B cell (primary cell): ENCODE results near the gene WNT9A. TPM values are rescaled to one million over a fixed set of nuclear protein-coding genes. Genes with fewer than 3 reads are reported as not detected.

Experiments
- ATAC-seq: fragments of 200-7000 bp; cut with Tn5 transposase; one replicate; pipeline ENCODE4 v1.10.0; 2021; ENCODE audit warnings: low read depth, mild to moderate bottlenecking, moderate number of reproducible peaks, moderate library complexity
- CTCF ChIA-PET: fragments of 350-600 bp; sonication (Branson Sonifier 250); formaldehyde crosslinking; loops from one replicate; lab custom pipeline; 2021; ENCODE audit warnings: antibody characterized with exemption, inconsistent platforms; lab: Charles Lee
- POLR2A ChIA-PET: fragments of 350-600 bp; sonication (Branson Sonifier 250); formaldehyde crosslinking; loops from one replicate; lab custom pipeline; 2021; ENCODE audit warnings: antibody characterized with exemption; lab: Charles Lee
- DNase-seq: peaks from one replicate; pipeline ENCODE4 v3.0.0; 2013
- H2AFZ ChIP-seq: 2 replicates; pipeline ENCODE4 v1.6.1; 2012; ENCODE audit warnings: mild to moderate bottlenecking, low read depth, low read length; ENCODE audit not compliant: insufficient read depth, poor library complexity, severe bottlenecking
- H3K27ac ChIP-seq, 2 donors: 1 replicate in 1 of 2; 2 replicates in 1 of 2; pipeline ENCODE4 v1.5.1; 2012 to 2013; ENCODE audit warnings: low read length in 2 of 2, mild to moderate bottlenecking in 2 of 2, moderate library complexity in 1 of 2
- H3K27me3 ChIP-seq, 4 experiments: fragments of 200-600 bp in 1 of 4; sonication (generic) in 1 of 4; replicated peaks in 1 of 4; 1 replicate in 2 of 4; 2 replicates in 2 of 4; pipeline versions ENCODE4 v1.6.1 to v1.7.0; 2013 to 2016; ENCODE audit warnings: low read length in 3 of 4, mild to moderate bottlenecking in 2 of 4, mixed read lengths in 1 of 4, moderate library complexity in 1 of 4; ENCODE audit not compliant: insufficient read depth in 4 of 4, control insufficient read depth in 3 of 4; ENCODE audit errors: control extremely low read depth in 1 of 4
- H3K36me3 ChIP-seq, 2 experiments: replicated peaks in 1 of 2; 1 replicate in 1 of 2; 2 replicates in 1 of 2; pipeline versions ENCODE4 v1.6.1 to v1.7.1; 2013; ENCODE audit warnings: low read length in 1 of 2; ENCODE audit not compliant: insufficient read depth in 2 of 2, control insufficient read depth in 1 of 2; ENCODE audit errors: control extremely low read depth in 1 of 2, extremely low read depth in 1 of 2
- H3K4me1 ChIP-seq, 2 donors: fragments of 200-600 bp in 1 of 2; sonication (generic) in 1 of 2; 1 replicate in 1 of 2; 2 replicates in 1 of 2; pipeline versions ENCODE4 v1.5.1 to v1.6.1; 2013 to 2017; ENCODE audit warnings: low read length in 2 of 2; ENCODE audit not compliant: control insufficient read depth in 2 of 2, insufficient read depth in 2 of 2
- H3K4me2 ChIP-seq: replicated peaks from 2 replicates; pipeline ENCODE3; 2012; ENCODE audit warnings: mild to moderate bottlenecking, low read depth, low read length; ENCODE audit not compliant: poor library complexity, severe bottlenecking
- H3K4me3 ChIP-seq, 5 experiments: fragments of 200-600 bp in 1 of 5; sonication (generic) in 1 of 5; 1 replicate in 3 of 5; 2 replicates in 2 of 5; pipeline versions ENCODE4 v1.5.1 to v1.7.0; 2011 to 2016; ENCODE audit warnings: low read length in 4 of 5, mild to moderate bottlenecking in 4 of 5, low read depth in 2 of 5, control low read depth in 1 of 5, moderate library complexity in 1 of 5; ENCODE audit not compliant: insufficient read depth in 1 of 5; ENCODE audit errors: control extremely low read depth in 1 of 5, extremely low read depth in 1 of 5
- H3K79me2 ChIP-seq: fragments of 200-600 bp; sonication (generic); one replicate; pipeline ENCODE4 v1.6.0; 2016; ENCODE audit warnings: low read length; ENCODE audit not compliant: control insufficient read depth, insufficient read depth
- H3K9ac ChIP-seq: fragments of 200-600 bp; sonication (generic); 2 replicates; pipeline ENCODE4 v1.6.1; 2017; ENCODE audit warnings: mild to moderate bottlenecking, low read length, moderate library complexity
- H3K9me3 ChIP-seq, 3 donors: one replicate each; pipeline versions ENCODE4 v1.6.1 to v1.7.1; 2013; ENCODE audit warnings: low read length in 2 of 3; ENCODE audit not compliant: control insufficient read depth in 2 of 3, insufficient read depth in 1 of 3; ENCODE audit errors: control extremely low read depth in 1 of 3
- H4K20me1 ChIP-seq: 2 replicates; pipeline ENCODE4 v1.6.0; 2012; ENCODE audit warnings: mild to moderate bottlenecking, low read length; ENCODE audit not compliant: insufficient read depth, control insufficient read depth, poor library complexity, severe bottlenecking
- H3K27ac Mint-ChIP-seq: one replicate; pipeline ENCODE4 v1.8.0; 2021; ENCODE audit warnings: mixed read lengths
- H3K27me3 Mint-ChIP-seq: one replicate; pipeline ENCODE4 v1.8.0; 2021; ENCODE audit warnings: mixed read lengths
- H3K4me1 Mint-ChIP-seq: one replicate; pipeline ENCODE4 v1.8.0; 2021; ENCODE audit warnings: mixed read lengths
- H3K4me3 Mint-ChIP-seq: one replicate; pipeline ENCODE4 v1.8.0; 2021; ENCODE audit warnings: mixed read lengths
- H3K9me3 Mint-ChIP-seq: one replicate; pipeline ENCODE4 v1.8.0; 2022; ENCODE audit warnings: mixed read lengths; ENCODE audit not compliant: insufficient read depth
- CTCF ChIP-seq: fragments of 200-600 bp; IDR thresholded peaks from one replicate; pipeline ENCODE4 v1.8.0; 2022; ENCODE audit warnings: antibody characterized with exemption, mild to moderate bottlenecking
- EZH2 ChIP-seq: IDR thresholded peaks from 2 replicates; pipeline ENCODE4 v1.6.1; 2012; ENCODE audit warnings: borderline replicate concordance, low read depth, mild to moderate bottlenecking, moderate library complexity, low read length; ENCODE audit not compliant: insufficient read depth, poor library complexity, severe bottlenecking
- WGBS: methylation state at CpG from one replicate; pipeline ENCODE4 v1.1.5; 2013; ENCODE audit warnings: missing lambda C conversion rate; ENCODE audit not compliant: insufficient coverage; 5-methylcytosine and 5-hydroxymethylcytosine counted together
- intact Hi-C: fragments of 100-400 bp; cut with micrococcal nuclease; formaldehyde crosslinking; loops from one replicate; pipeline ENCODE4 v1.10.0; 2022
- polyA plus RNA-seq: library from polyadenylated mRNA; depleted of rRNA; stranded (reverse); fragments of >200 nt; gene quantifications from 2 replicates; pipeline ENCODE4 v1.2.3, GENCODE V29; 2012
- total RNA-seq, 2 donors: library from RNA; stranded (reverse); fragments of 120-200 nt in 1 of 2; gene quantifications; 1 replicate in 1 of 2; 2 replicates in 1 of 2; pipeline versions ENCODE4 v1.2.3 to v1.2.4, GENCODE V29; 2013 to 2022

Gene WNT9A
- total and polyA plus RNA-seq, 2 donors (not counting 1 experiment from before 2014, with no cell fraction given) = 0.04 TPM; not detected in 1

GRCh38 chr1:227944931-227945890, 2.5 kb downstream of the WNT9A start:
- Histone ChIP-seq H3K27ac (no peak overlapping the region), H3K27me3 (peaks cover 0 to 35% (median 8%) of the 10 kb centered on the region in 4 experiments), H3K9me3 (no peaks in the 10 kb centered on the region), H3K9ac (no peak overlapping the region), H3K36me3 (no peaks in the 10 kb centered on the region), H3K4me3 (no peak overlapping the region), H3K79me2 (no peaks in the 10 kb centered on the region), H3K4me1 (peaks cover 15 to 21% of the 10 kb centered on the region in 2 donors), H4K20me1 (no peaks in the 10 kb centered on the region), H2AFZ (no peak overlapping the region), H3K4me2 (no peak overlapping the region)
- POLR2A ChIA-PET = interaction anchor here (0.6 kb wide), 1 partner anchor 559 kb away, joined by 14 read pairs; no protein-coding TSS in a partner anchor
- intact Hi-C loops = no loop called here
- no peak overlapping the region for H3K27ac Mint-ChIP-seq
- ATAC-seq (no peak), DNase-seq (no peak)
- no peaks in the 10 kb centered on the region for H3K9me3 Mint-ChIP-seq
- WGBS = 88% methylated on average over 13 of the region's 18 CpGs
- peaks cover 12% of the 10 kb centered on the region for H3K4me1 Mint-ChIP-seq
- CTCF ChIA-PET = interaction anchor here (0.8 to 1.7 kb wide), 2 partner anchors 9 to 182 kb away, joined by 4 to 11 read pairs; no protein-coding TSS in a partner anchor
- no peak overlapping the region for H3K4me3 Mint-ChIP-seq
- TF ChIP-seq CTCF (no peak), EZH2 (no peak)
- peaks cover 24% of the 10 kb centered on the region for H3K27me3 Mint-ChIP-seq
